Breast epithelium (tissue), 4 donors: ENCODE results near the gene NOL4L. TPM values are rescaled to one million over a fixed set of nuclear protein-coding genes. Genes with fewer than 3 reads are reported as not detected.
"Not testable (repeated sequence)": the region's sequence is repeated elsewhere in the genome, so short reads cannot be mapped to it uniquely, and the experiment has no call there.

Source experiments
- DNase-seq, 2 donors: peaks; one replicate each; pipeline ENCODE4 v3.0.0-alpha.2; 2019; ENCODE audit warnings: low spot score in 2 of 2
- H3K27ac ChIP-seq, 2 donors: fragments of 200-600 bp; sonication (generic) in 1 of 2; one replicate each; pipeline ENCODE4 v1.5.1; 2016 to 2019; ENCODE audit warnings: mild to moderate bottlenecking in 1 of 2
- H3K27me3 ChIP-seq, 2 donors: fragments of 200-600 bp; sonication (generic) in 1 of 2; one replicate each; pipeline versions ENCODE4 v1.5.1 to v1.6.0; 2017 to 2019; ENCODE audit warnings: control low read depth in 1 of 2, mild to moderate bottlenecking in 1 of 2
- H3K36me3 ChIP-seq: fragments of 200-600 bp; one replicate; pipeline ENCODE4 v1.5.1; 2019
- H3K4me1 ChIP-seq, 2 donors: fragments of 200-600 bp; sonication (generic); one replicate each; pipeline ENCODE4 v1.5.1; 2016 to 2019; ENCODE audit warnings: control low read depth in 1 of 2
- H3K4me3 ChIP-seq, 3 donors: fragments of 200-600 bp; sonication (generic); 1 replicate in 2 of 3; 2 replicates in 1 of 3; pipeline ENCODE4 v1.5.1; 2016 to 2019; ENCODE audit warnings: mild to moderate bottlenecking in 3 of 3, moderate library complexity in 2 of 3
- H3K9me3 ChIP-seq, 2 donors: fragments of 200-600 bp; sonication (generic) in 1 of 2; one replicate each; pipeline ENCODE4 v1.5.1; 2016 to 2019; ENCODE audit warnings: control low read depth in 1 of 2
- POLR2A ChIP-seq: fragments of 450-650 bp; IDR thresholded peaks from one replicate; pipeline ENCODE4 v1.6.1; 2016; ENCODE audit warnings: antibody characterized with exemption, mild to moderate bottlenecking, moderate library complexity
- POLR2AphosphoS5 ChIP-seq, 3 donors: sonication (generic); formaldehyde crosslinking; IDR thresholded peaks; one replicate each; pipeline ENCODE4 v1.6.1; 2017; ENCODE audit warnings: antibody characterized with exemption in 3 of 3
- intact Hi-C: fragments of 100-400 bp; cut with DNase I; formaldehyde crosslinking; loops from one replicate; pipeline ENCODE4 v1.15.1; 2023; ENCODE audit warnings: low total_unique reads
- total RNA-seq, 3 donors: library from RNA; depleted of rRNA; stranded (reverse); fragments of >200 nt; gene quantifications; one replicate each; pipeline ENCODE4 v1.1.0, GENCODE V29; 2016
- TF ChIP-seq, protein P1 (sequence below), 3 donors: fragments of 450-650 bp; IDR thresholded peaks; one replicate each; pipeline ENCODE4 v1.5.1; 2016 to 2017; ENCODE audit warnings: antibody characterized with exemption in 3 of 3, mild to moderate bottlenecking in 3 of 3, moderate library complexity in 3 of 3

NOL4L gene
- total RNA-seq, 3 donors from 2014 or later = 3.7 to 18.4 (median 15.8) TPM

DNA sequence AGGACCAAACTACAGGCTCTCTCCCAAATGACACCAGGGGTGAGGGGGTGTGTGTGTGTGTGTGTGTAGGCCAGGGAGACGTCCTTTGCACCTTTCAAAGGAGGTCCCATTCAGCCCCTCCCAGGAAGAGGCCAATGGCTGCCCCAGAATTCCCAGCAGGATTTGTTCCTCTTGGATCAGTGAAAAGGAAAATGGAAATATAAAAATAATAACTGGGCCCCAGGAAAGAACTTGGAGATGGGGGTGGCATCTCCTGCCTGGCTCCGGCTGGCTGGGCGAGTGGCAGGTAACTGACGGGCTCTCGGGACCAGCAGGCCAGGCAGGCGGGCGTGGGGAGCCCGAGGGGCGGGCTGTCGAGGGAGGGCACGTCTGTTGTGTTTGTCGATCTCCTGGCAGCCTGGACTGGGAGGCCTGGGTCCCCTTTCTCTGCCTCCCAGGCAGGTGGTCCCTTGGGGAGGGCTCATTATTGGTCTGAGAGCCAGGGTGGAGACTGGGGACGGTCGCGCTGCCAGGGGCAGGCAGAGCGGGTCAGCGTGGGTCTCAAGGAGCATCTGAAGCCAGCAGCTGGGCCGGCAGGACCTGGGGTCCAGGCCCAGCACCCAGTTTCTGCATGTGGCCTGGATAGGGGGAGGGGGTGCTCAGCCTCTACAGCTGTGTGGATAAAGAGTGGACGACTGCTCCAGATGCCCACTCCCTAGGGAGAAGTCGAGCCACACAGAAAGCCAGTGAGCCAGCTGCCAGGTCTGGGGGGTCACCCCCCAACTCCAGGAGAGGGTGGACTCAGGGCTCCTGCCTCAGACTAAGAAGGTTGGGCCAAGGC, 3.1 kb downstream of the NOL4L start:
- intact Hi-C loops = no loop called here
- H3K4me3 ChIP-seq = no peak overlapping the region
- H3K9me3 ChIP-seq = no peaks in the 10 kb centered on the region
- H3K36me3 ChIP-seq = no peaks in the 10 kb centered on the region
- TF ChIP-seq POLR2A = no peak
- TF ChIP-seq POLR2AphosphoS5 (IDR thresholded peaks at IDR 0.05) = no peak
- TF ChIP-seq, protein P1, sequence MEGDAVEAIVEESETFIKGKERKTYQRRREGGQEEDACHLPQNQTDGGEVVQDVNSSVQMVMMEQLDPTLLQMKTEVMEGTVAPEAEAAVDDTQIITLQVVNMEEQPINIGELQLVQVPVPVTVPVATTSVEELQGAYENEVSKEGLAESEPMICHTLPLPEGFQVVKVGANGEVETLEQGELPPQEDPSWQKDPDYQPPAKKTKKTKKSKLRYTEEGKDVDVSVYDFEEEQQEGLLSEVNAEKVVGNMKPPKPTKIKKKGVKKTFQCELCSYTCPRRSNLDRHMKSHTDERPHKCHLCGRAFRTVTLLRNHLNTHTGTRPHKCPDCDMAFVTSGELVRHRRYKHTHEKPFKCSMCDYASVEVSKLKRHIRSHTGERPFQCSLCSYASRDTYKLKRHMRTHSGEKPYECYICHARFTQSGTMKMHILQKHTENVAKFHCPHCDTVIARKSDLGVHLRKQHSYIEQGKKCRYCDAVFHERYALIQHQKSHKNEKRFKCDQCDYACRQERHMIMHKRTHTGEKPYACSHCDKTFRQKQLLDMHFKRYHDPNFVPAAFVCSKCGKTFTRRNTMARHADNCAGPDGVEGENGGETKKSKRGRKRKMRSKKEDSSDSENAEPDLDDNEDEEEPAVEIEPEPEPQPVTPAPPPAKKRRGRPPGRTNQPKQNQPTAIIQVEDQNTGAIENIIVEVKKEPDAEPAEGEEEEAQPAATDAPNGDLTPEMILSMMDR (IDR thresholded peaks at IDR 0.05) = no peak
- H3K27me3 ChIP-seq = peaks cover 3% of the 10 kb centered on the region in 2 donors
- no peak overlapping the region for H3K27ac ChIP-seq
- DNase-seq = no peak
- H3K4me1 ChIP-seq = peaks cover 0 to 3% of the 10 kb centered on the region in 2 donors

DNA sequence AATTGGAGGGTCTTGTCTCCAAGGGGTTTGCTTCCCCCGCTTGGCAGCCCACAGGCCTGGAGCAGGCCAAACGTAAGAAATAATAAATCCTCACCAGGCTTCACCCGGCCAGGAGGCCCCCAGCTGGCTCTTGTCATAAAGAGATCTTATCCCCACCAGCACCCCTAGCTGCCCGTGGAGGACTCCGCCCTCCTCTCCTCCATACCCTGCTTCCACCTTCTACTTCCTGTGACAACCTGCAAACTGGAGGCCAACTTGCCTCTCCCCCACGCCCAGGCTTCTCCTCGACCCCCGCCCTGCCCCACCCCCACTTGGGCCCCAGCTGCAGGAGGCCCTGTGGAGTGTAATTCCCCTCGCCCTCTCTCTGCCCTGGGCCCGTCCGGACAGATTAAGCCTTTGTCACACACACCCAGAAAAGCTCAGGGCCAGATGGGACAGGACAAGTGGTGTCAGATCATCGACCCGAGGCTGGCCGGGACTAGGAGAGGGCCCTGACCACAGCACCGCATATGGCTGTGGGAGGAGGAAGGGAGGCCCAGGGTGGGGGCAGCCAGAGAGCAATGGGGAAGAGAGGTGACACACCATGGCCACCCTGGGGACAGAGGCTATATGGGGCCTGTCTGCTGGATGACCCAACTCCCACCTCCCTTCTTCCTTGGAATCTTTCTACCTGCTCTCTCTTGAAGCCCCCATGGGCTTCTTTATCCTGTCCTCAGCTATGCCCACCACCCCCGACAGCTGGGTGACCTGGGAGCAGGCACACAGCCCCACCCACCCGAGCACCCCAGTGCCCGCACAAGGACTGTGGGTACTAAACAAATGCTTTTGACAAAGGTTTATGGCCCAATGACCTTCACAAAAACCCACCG, 3.9 kb downstream of the NOL4L start:
- H3K4me1 ChIP-seq = peaks cover 0 to 3% of the 10 kb centered on the region in 2 donors
- no peak overlapping the region for H3K4me3 ChIP-seq
- peaks cover 2 to 3% of the 10 kb centered on the region in 2 donors for H3K27me3 ChIP-seq
- H3K27ac ChIP-seq = no peak overlapping the region
- TF ChIP-seq POLR2A = no peak
- no peak for TF ChIP-seq POLR2AphosphoS5 (IDR thresholded peaks at IDR 0.05)
- TF ChIP-seq, protein P1 (IDR thresholded peaks at IDR 0.05) = no peak
- no peak for DNase-seq
- no peaks in the 10 kb centered on the region for H3K36me3 ChIP-seq
- intact Hi-C loops = no loop called here
- no peaks in the 10 kb centered on the region for H3K9me3 ChIP-seq

DNA sequence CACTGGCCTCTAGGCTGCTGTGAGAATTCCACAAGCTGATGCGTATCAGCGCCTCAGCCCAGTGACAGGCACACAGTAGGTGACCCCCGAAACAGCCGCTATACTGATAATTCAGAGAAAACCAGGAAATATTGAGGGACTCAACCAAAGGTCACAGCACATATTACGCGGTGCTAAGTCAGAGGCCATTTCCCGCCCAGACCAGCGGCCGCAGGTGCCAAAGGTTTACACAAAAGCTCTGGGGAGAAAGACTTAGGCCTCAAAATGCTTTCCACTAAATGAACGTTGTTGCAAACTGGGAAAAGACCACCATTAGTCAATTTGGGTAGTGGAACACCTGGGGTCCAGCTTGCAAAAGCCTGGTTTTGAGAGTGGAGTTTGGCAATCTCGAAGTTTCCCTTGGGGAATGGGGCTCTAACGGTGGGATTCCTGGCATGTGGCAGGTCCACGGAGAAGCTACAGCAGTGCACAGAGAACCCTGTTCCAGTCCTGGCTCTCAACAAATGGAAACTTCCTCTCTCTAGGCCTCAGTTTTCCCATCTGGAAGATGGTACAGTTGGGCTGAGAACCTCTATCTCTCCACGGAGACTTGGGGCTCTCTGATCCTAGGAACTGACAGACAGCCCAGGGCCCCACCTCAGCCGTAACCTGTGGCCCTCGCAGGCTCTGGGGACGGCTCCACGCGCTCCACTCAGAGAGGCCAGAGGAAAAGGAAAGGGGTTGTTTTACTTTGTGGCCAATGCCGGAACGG, 4.7 kb downstream of the NOL4L start:
- H3K27ac ChIP-seq = no peak overlapping the region
- no peak for TF ChIP-seq POLR2A
- no peak for TF ChIP-seq POLR2AphosphoS5 (IDR thresholded peaks at IDR 0.05)
- TF ChIP-seq, protein P1 (IDR thresholded peaks at IDR 0.05) = no peak
- intact Hi-C loops = no loop called here
- H3K36me3 ChIP-seq = no peaks in the 10 kb centered on the region
- no peaks in the 10 kb centered on the region for H3K9me3 ChIP-seq
- peaks cover 0 to 3% of the 10 kb centered on the region in 2 donors for H3K4me1 ChIP-seq
- H3K4me3 ChIP-seq = no peak overlapping the region
- H3K27me3 ChIP-seq = peaks cover 0 to 3% of the 10 kb centered on the region in 2 donors
- no peak for DNase-seq

DNA sequence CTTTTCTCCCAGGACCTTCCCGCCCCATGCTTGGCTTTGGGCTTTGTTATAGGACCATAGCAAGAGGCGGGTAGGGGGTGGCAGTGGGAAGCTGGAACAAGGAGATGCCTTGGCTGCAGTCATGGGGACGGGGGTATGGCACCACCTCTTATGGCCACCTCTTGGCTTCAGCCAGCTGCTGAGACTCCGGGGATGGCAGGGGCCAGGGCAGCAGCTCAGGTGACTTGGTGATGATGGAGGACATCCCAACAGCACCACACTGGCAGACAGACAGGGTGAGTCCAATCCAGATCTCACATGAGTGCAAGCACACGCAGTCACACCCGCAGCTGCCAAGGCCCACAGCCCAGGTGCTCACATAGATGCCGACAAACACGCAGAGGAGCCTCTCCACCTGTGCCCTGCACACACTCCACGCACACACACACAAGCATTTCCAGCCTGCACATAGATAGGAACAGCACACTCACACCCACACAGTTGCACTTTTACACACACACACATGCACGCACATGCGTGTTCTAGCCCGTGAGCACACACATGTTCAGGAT, 6.2 kb downstream of the NOL4L start:
- Histone ChIP-seq H3K36me3 (no peaks in the 10 kb centered on the region), H3K4me1 (no peaks in the 10 kb centered on the region), H3K27me3 (no peaks in the 10 kb centered on the region), H3K27ac (no peak overlapping the region), H3K4me3 (no peak overlapping the region), H3K9me3 (no peaks in the 10 kb centered on the region)
- no peak for TF ChIP-seq POLR2AphosphoS5 (IDR thresholded peaks at IDR 0.05)
- intact Hi-C loops = no loop called here
- no peak for DNase-seq

DNA sequence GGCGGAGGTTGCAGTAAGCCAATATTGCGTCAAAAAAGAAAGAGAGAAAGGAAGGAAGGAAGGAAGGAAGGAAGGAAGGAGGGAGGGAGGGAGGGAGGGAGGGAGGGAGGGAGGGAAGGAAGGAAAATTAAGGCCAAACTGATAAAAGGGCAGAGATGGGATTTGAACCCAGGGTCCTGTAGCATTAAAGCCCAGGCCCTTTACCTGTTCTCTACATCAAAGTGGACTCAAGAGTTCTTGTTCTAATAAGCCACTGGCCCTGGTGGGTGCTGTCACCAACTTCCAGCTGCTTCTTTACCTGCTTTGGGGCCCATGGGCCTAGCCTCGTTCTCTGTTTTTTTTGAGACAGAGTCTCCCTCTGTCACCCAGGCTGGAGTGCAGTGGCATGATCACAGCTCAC, 7.1 kb downstream of the NOL4L start:
- H3K4me3 ChIP-seq, H3K27ac ChIP-seq, intact Hi-C loops, H3K4me1 ChIP-seq, H3K27me3 ChIP-seq, H3K9me3 ChIP-seq, H3K36me3 ChIP-seq, DNase-seq: not testable (repeated sequence)
